SK-N-SH (cell line): ENCODE measurements around the gene MRPL43. TPM values are rescaled to one million over a fixed set of nuclear protein-coding genes. Genes with fewer than 3 reads are reported as not detected.

Experiments
- CTCF ChIA-PET: fragments of 300-600, 350-600 bp; formaldehyde crosslinking; extraction: SDS; loops from one replicate; lab custom pipeline; 2021; lab: Yijun Ruan, JAX
- POLR2A ChIA-PET: fragments of 350-600 bp; sonication (Branson Sonifier 250); formaldehyde crosslinking; extraction: SDS; loops from one replicate; lab custom pipeline; 2020; ENCODE audit warnings: antibody characterized with exemption, inconsistent platforms; lab: Yijun Ruan, JAX
- DNase-seq: peaks from one replicate; pipeline ENCODE4 v3.0.0; 2012
- H2AFZ ChIP-seq: fragments of 200-600 bp; sonication (generic); 2 replicates; pipeline ENCODE4 v1.8.1; 2016; ENCODE audit warnings: antibody characterized with exemption, mild to moderate bottlenecking, low read depth
- H3F3A ChIP-seq: fragments of 200-600 bp; sonication (generic); replicated peaks from 2 replicates; pipeline ENCODE3; 2016; ENCODE audit warnings: antibody characterized with exemption, mild to moderate bottlenecking; ENCODE audit not compliant: insufficient read depth
- H3K27ac ChIP-seq, 2 experiments: fragments of 200-500 bp in 1 of 2; fragments of 200-600 bp in 1 of 2; sonication (Bioruptor generic) in 1 of 2; sonication (generic), shearing (Covaris generic) in 1 of 2; 2 replicates each; pipeline versions ENCODE4 v1.5.1 to v1.6.1; 2014 to 2016; ENCODE audit warnings: low read depth in 2 of 2, inconsistent platforms in 1 of 2, low read length in 1 of 2, mild to moderate bottlenecking in 1 of 2, mixed read lengths in 1 of 2
- H3K27me3 ChIP-seq: fragments of 200-600 bp; sonication (generic), shearing (Covaris generic); 2 replicates; pipeline ENCODE4 v1.6.1; 2016; ENCODE audit warnings: mixed run types; ENCODE audit not compliant: insufficient read depth
- H3K36me3 ChIP-seq, 2 experiments: fragments of 200-500 bp in 1 of 2; fragments of 200-600 bp in 1 of 2; sonication (Bioruptor generic) in 1 of 2; sonication (generic) in 1 of 2; replicated peaks in 1 of 2; 2 replicates each; pipeline versions ENCODE3 to v1.5.1; 2014 to 2016; ENCODE audit warnings: low read length in 1 of 2, mild to moderate bottlenecking in 1 of 2; ENCODE audit not compliant: insufficient read depth in 2 of 2, control insufficient read depth in 1 of 2
- H3K4me1 ChIP-seq, 2 experiments: fragments of 200-500 bp in 1 of 2; fragments of 200-600 bp in 1 of 2; sonication (Bioruptor generic) in 1 of 2; sonication (generic), shearing (Covaris generic) in 1 of 2; 2 replicates each; pipeline versions ENCODE4 v1.5.1 to v1.6.1; 2014 to 2016; ENCODE audit warnings: low read depth in 1 of 2, low read length in 1 of 2, mixed run types in 1 of 2; ENCODE audit not compliant: insufficient read depth in 2 of 2, control insufficient read depth in 1 of 2
- H3K4me2 ChIP-seq: fragments of 200-600 bp; sonication (generic), shearing (Covaris generic); 2 replicates; pipeline ENCODE4 v1.6.1; 2017; ENCODE audit warnings: mixed run types
- H3K4me3 ChIP-seq, 2 experiments: fragments of 200-500 bp in 1 of 2; fragments of 200-600 bp in 1 of 2; sonication (Bioruptor generic) in 1 of 2; sonication (generic), shearing (Covaris generic) in 1 of 2; 2 replicates each; pipeline versions ENCODE4 v1.5.1 to v1.8.1; 2014 to 2016; ENCODE audit warnings: low read depth in 2 of 2, inconsistent platforms in 1 of 2, low read length in 1 of 2, mild to moderate bottlenecking in 1 of 2, mixed read lengths in 1 of 2, moderate library complexity in 1 of 2
- H3K79me2 ChIP-seq: fragments of 200-600 bp; sonication (generic); 2 replicates; pipeline ENCODE4 v1.8.1; 2017; ENCODE audit warnings: mild to moderate bottlenecking; ENCODE audit not compliant: insufficient read depth
- H3K9ac ChIP-seq: fragments of 200-600 bp; sonication (generic); 2 replicates; pipeline ENCODE4 v1.6.1; 2017; ENCODE audit warnings: mixed run types
- H3K9me2 ChIP-seq: fragments of 200-600 bp; sonication (generic); 2 replicates; pipeline ENCODE4 v1.6.1; 2017; ENCODE audit warnings: mixed run types
- H3K9me3 ChIP-seq: fragments of 200-600 bp; sonication (generic); 2 replicates; pipeline ENCODE4 v1.6.1; 2017; ENCODE audit warnings: mixed run types, mild to moderate bottlenecking, moderate library complexity
- H4K20me1 ChIP-seq: fragments of 200-600 bp; sonication (generic); 2 replicates; pipeline ENCODE4 v1.6.1; 2017; ENCODE audit warnings: mild to moderate bottlenecking, mixed run types; ENCODE audit not compliant: insufficient read depth
- CHD2 ChIP-seq: fragments of 150-350 bp; IDR thresholded peaks from 2 replicates; pipeline ENCODE4 v1.6.1; 2018; ENCODE audit warnings: low read length; ENCODE audit not compliant: partially characterized antibody
- EZH2phosphoT487 ChIP-seq: fragments of 200-600 bp; sonication (generic); IDR thresholded peaks from 2 replicates; pipeline ENCODE4 v1.6.1; 2017; ENCODE audit warnings: low read depth, mixed run types, mild to moderate bottlenecking, antibody characterized with exemption, moderate library complexity, borderline replicate concordance
- FOSL2 ChIP-seq: IDR thresholded peaks from 2 replicates; pipeline ENCODE4 v1.4.0; 2012; ENCODE audit warnings: low read depth, mild to moderate bottlenecking, moderate library complexity, borderline replicate concordance
- FOXJ3 ChIP-seq: sonication (generic); formaldehyde crosslinking; IDR thresholded peaks from 2 replicates; pipeline ENCODE4 v1.5.1; 2020; ENCODE audit warnings: mild to moderate bottlenecking, missing genetic modification reagents
- GATA2 ChIP-seq: sonication (generic); formaldehyde crosslinking; IDR thresholded peaks from 2 replicates; pipeline ENCODE4 v1.5.0; 2020; ENCODE audit warnings: mild to moderate bottlenecking, missing genetic modification reagents
- JUND ChIP-seq: IDR thresholded peaks from 2 replicates; pipeline ENCODE4 v1.4.0; 2012
- NRF1 ChIP-seq: IDR thresholded peaks from 2 replicates; pipeline ENCODE4 v1.6.1; 2012; ENCODE audit warnings: low read depth, mild to moderate bottlenecking, low read length
- RAD21 ChIP-seq: IDR thresholded peaks from 2 replicates; pipeline ENCODE4 v1.6.1; 2012; ENCODE audit warnings: mild to moderate bottlenecking, low read length
- RCOR1 ChIP-seq: fragments of 150-350 bp; IDR thresholded peaks from 2 replicates; pipeline ENCODE4 v1.6.1; 2017; ENCODE audit warnings: antibody characterized with exemption, low read length
- REST ChIP-seq: IDR thresholded peaks from 2 replicates; pipeline ENCODE4 v1.6.1; 2012; ENCODE audit warnings: mild to moderate bottlenecking, low read depth, low read length, moderate library complexity
- RXRA ChIP-seq: IDR thresholded peaks from 2 replicates; pipeline ENCODE4 v1.4.0; 2012; ENCODE audit warnings: low read depth, mild to moderate bottlenecking, borderline replicate concordance
- SIN3A ChIP-seq: IDR thresholded peaks from 2 replicates; pipeline ENCODE4 v1.6.1; 2012; ENCODE audit warnings: low read depth, mild to moderate bottlenecking, low read length, moderate library complexity, borderline replicate concordance
- SMC3 ChIP-seq: IDR thresholded peaks from 2 replicates; pipeline ENCODE4 v1.6.1; 2012; ENCODE audit warnings: low read depth, low read length, improper control_type of control experiment
- TEAD4 ChIP-seq: IDR thresholded peaks from 2 replicates; pipeline ENCODE4 v1.4.0; 2012; ENCODE audit warnings: mild to moderate bottlenecking, borderline replicate concordance; ENCODE audit not compliant: insufficient read depth
- YY1 ChIP-seq: IDR thresholded peaks from 2 replicates; pipeline ENCODE4 v1.4.0; 2012; ENCODE audit warnings: low read depth, mild to moderate bottlenecking
- WGBS: methylation state at CpG from one replicate; pipeline ENCODE4 v1.1.6; 2017; ENCODE audit warnings: low lambda C conversion rate; 5-methylcytosine and 5-hydroxymethylcytosine counted together
- polyA plus RNA-seq, 3 experiments: library from polyadenylated mRNA; depleted of rRNA; stranded (reverse); fragments of >200 nt; gene quantifications; 2 replicates each; pipeline ENCODE4 v1.2.3, GENCODE V29; 2012

MRPL43 gene
- polyA plus RNA-seq, 1 of the 3 experiments (the other 2 are of a cell fraction), result 208 TPM

GRCh38 chr10:100982916-100983830 is 4.1 kb downstream of the MRPL43 start:
- Histone ChIP-seq H3K9me2 (no peaks in the 10 kb centered on the region), H3K79me2 (peaks cover 29% of the 10 kb centered on the region), H2AFZ (no peak overlapping the region), H3K36me3 (peaks cover 8 to 39% of the 10 kb centered on the region in 2 experiments), H3K4me2 (no peak overlapping the region), H3K4me3 (no peak overlapping the region), H3K9me3 (no peaks in the 10 kb centered on the region), H3F3A (no peaks in the 10 kb centered on the region), H3K27ac (no peak overlapping the region), H3K9ac (no peak overlapping the region), H4K20me1 (no peaks in the 10 kb centered on the region), H3K27me3 (no peaks in the 10 kb centered on the region), H3K4me1 (peaks cover 10 to 20% of the 10 kb centered on the region in 2 experiments; a peak in 3 of 4 replicates)
- ChIA-PET POLR2A (no interaction called here), CTCF (interaction anchor here (0.7 to 8.5 kb wide), 2 partner anchors 15 to 36 kb away, joined by 3 to 81 read pairs; partner anchors contain the start of gene LZTS2)
- DNase-seq, result no peak
- no peak for TF ChIP-seq CHD2
- TF ChIP-seq EZH2phosphoT487, result no peak
- TF ChIP-seq YY1, result no peak
- TF ChIP-seq TEAD4, result no peak
- TF ChIP-seq FOXJ3 (CRISPR knock-in tag), result no peak
- TF ChIP-seq RCOR1, result no peak
- no peak for TF ChIP-seq RXRA
- no peak for TF ChIP-seq SMC3
- TF ChIP-seq SIN3A, result no peak
- no peak for TF ChIP-seq JUND
- TF ChIP-seq FOSL2, result no peak
- TF ChIP-seq REST, result no peak
- TF ChIP-seq RAD21, result no peak
- TF ChIP-seq NRF1, result no peak
- TF ChIP-seq GATA2, result no peak
- WGBS, result 91% methylated on average over 15 of the region's 24 CpGs
